ENCODE measurements around the gene MCC. TPM values are rescaled to one million over a fixed set of nuclear protein-coding genes. Genes with fewer than 3 reads are reported as not detected.

The MCC gene
- total RNA-seq, 2 experiments from 2014 or later: 4.0 to 4.1 TPM

- no peaks in the 10 kb centered on the region for H3K27me3 Mint-ChIP-seq
- CTCF ChIA-PET: interaction anchor here (1.1 kb wide), 1 partner anchor 278 kb away, joined by 3 read pairs; no protein-coding TSS in a partner anchor
- H3K4me3 Mint-ChIP-seq: no peak overlapping the region
- intact Hi-C loops (cut with micrococcal nuclease): no loop called here
- peaks cover 14% of the 10 kb centered on the region for H3K4me1 Mint-ChIP-seq (ENCODE audit: low read depth)
- H3K27ac Mint-ChIP-seq: no peak overlapping the region
- no peaks in the 10 kb centered on the region for H3K9me3 Mint-ChIP-seq
- no peak for DNase-seq
- POLR2A ChIA-PET: no interaction called here
- H3K36me3 Mint-ChIP-seq: no peaks in the 10 kb centered on the region
These were observed 213.3 kb downstream of the MCC start for GRCh38 chr5:113274836-113275414.

GRCh38 chr5:113273948-113274347, 214.3 kb downstream of the MCC start:
- CTCF ChIA-PET: no interaction called here
- intact Hi-C loops (cut with micrococcal nuclease): no loop called here
- DNase-seq: no peak
- H3K4me1 Mint-ChIP-seq (ENCODE audit: low read depth): peaks cover 21% of the 10 kb centered on the region
- no peak overlapping the region for H3K27ac Mint-ChIP-seq
- H3K9me3 Mint-ChIP-seq: no peaks in the 10 kb centered on the region
- H3K4me3 Mint-ChIP-seq: no peak overlapping the region
- H3K36me3 Mint-ChIP-seq: no peaks in the 10 kb centered on the region
- POLR2A ChIA-PET: no interaction called here
- no peaks in the 10 kb centered on the region for H3K27me3 Mint-ChIP-seq

- intact Hi-C loops (cut with micrococcal nuclease): no loop called here
- Mint-ChIP-seq H3K4me3 (no peak overlapping the region), H3K27ac (no peak overlapping the region), H3K9me3 (no peaks in the 10 kb centered on the region), H3K4me1 (ENCODE audit: low read depth) (peaks cover 16% of the 10 kb centered on the region), H3K36me3 (no peaks in the 10 kb centered on the region), H3K27me3 (no peaks in the 10 kb centered on the region)
- ChIA-PET POLR2A (no interaction called here), CTCF (no interaction called here)
- no peak for DNase-seq
These were observed 216.4 kb downstream of the MCC start for GRCh38 chr5:113271745-113272454.

GRCh38 chr5:113271015-113271414, 217.2 kb downstream of the MCC start:
- Mint-ChIP-seq H3K4me3 (no peak overlapping the region), H3K27ac (no peak overlapping the region), H3K27me3 (no peaks in the 10 kb centered on the region), H3K4me1 (ENCODE audit: low read depth) (peaks cover 16% of the 10 kb centered on the region), H3K36me3 (no peaks in the 10 kb centered on the region), H3K9me3 (no peaks in the 10 kb centered on the region)
- intact Hi-C loops (cut with micrococcal nuclease): no loop called here
- POLR2A ChIA-PET: no interaction called here
- no peak for DNase-seq
- CTCF ChIA-PET: no interaction called here

- H3K9me3 Mint-ChIP-seq: no peaks in the 10 kb centered on the region
- ChIA-PET CTCF (no interaction called here), POLR2A (no interaction called here)
- no peak overlapping the region for H3K4me3 Mint-ChIP-seq
- H3K27ac Mint-ChIP-seq: no peak overlapping the region
- no peaks in the 10 kb centered on the region for H3K27me3 Mint-ChIP-seq
- H3K36me3 Mint-ChIP-seq: no peaks in the 10 kb centered on the region
- no peak for DNase-seq
- H3K4me1 Mint-ChIP-seq (ENCODE audit: low read depth): peaks cover 16% of the 10 kb centered on the region
- intact Hi-C loops (cut with micrococcal nuclease): no loop called here
These were observed 218.2 kb downstream of the MCC start for GRCh38 chr5:113270086-113270485.

- POLR2A ChIA-PET: no interaction called here
These were observed 218.9 kb downstream of the MCC start for GRCh38 chr5:113269023-113269997.

GRCh38 chr5:113268232-113268631, 220.0 kb downstream of the MCC start:
- CTCF ChIA-PET: no interaction called here
- no peaks in the 10 kb centered on the region for H3K9me3 Mint-ChIP-seq

More at GRCh38 chr5:113269023-113269997, 218.9 kb downstream of the MCC start:
- Mint-ChIP-seq H3K4me3 (no peak overlapping the region), H3K9me3 (no peaks in the 10 kb centered on the region), H3K27ac (no peak overlapping the region), H3K27me3 (no peaks in the 10 kb centered on the region), H3K36me3 (no peaks in the 10 kb centered on the region), H3K4me1 (ENCODE audit: low read depth) (peaks cover 16% of the 10 kb centered on the region)
- no peak for DNase-seq
- intact Hi-C loops (cut with micrococcal nuclease): no loop called here
- CTCF ChIA-PET: no interaction called here

GRCh38 chr5:113267361-113267900, 220.8 kb downstream of the MCC start:
- DNase-seq: no peak
- ChIA-PET CTCF (no interaction called here), POLR2A (no interaction called here)
- H3K4me3 Mint-ChIP-seq: no peak overlapping the region
- intact Hi-C loops (cut with micrococcal nuclease): no loop called here
- H3K27ac Mint-ChIP-seq: no peak overlapping the region
- no peaks in the 10 kb centered on the region for H3K27me3 Mint-ChIP-seq
- no peaks in the 10 kb centered on the region for H3K36me3 Mint-ChIP-seq
- peaks cover 11% of the 10 kb centered on the region for H3K4me1 Mint-ChIP-seq (ENCODE audit: low read depth)
- no peaks in the 10 kb centered on the region for H3K9me3 Mint-ChIP-seq

More at GRCh38 chr5:113268232-113268631, 220.0 kb downstream of the MCC start:
- no peaks in the 10 kb centered on the region for H3K27me3 Mint-ChIP-seq
- no peak for DNase-seq
- intact Hi-C loops (cut with micrococcal nuclease): no loop called here
- H3K27ac Mint-ChIP-seq: no peak overlapping the region
- peaks cover 11% of the 10 kb centered on the region for H3K4me1 Mint-ChIP-seq (ENCODE audit: low read depth)
- POLR2A ChIA-PET: no interaction called here
- H3K4me3 Mint-ChIP-seq: no peak overlapping the region
- H3K36me3 Mint-ChIP-seq: no peaks in the 10 kb centered on the region

GRCh38 chr5:113266913-113267227, 221.4 kb downstream of the MCC start:
- Mint-ChIP-seq H3K4me3 (no peak overlapping the region), H3K9me3 (no peaks in the 10 kb centered on the region), H3K36me3 (no peaks in the 10 kb centered on the region), H3K4me1 (ENCODE audit: low read depth) (peaks cover 11% of the 10 kb centered on the region), H3K27me3 (no peaks in the 10 kb centered on the region), H3K27ac (no peak overlapping the region)
- intact Hi-C loops (cut with micrococcal nuclease): no loop called here
- DNase-seq: no peak
- CTCF ChIA-PET: no interaction called here
- POLR2A ChIA-PET: no interaction called here

GRCh38 chr5:113266227-113266912, 221.9 kb downstream of the MCC start:
- POLR2A ChIA-PET: no interaction called here
- no peaks in the 10 kb centered on the region for H3K36me3 Mint-ChIP-seq
- H3K4me3 Mint-ChIP-seq: no peak overlapping the region
- CTCF ChIA-PET: no interaction called here
- H3K27me3 Mint-ChIP-seq: no peaks in the 10 kb centered on the region
- DNase-seq: no peak
- H3K4me1 Mint-ChIP-seq (ENCODE audit: low read depth): peaks cover 11% of the 10 kb centered on the region
- H3K27ac Mint-ChIP-seq: no peak overlapping the region
- no peaks in the 10 kb centered on the region for H3K9me3 Mint-ChIP-seq
- intact Hi-C loops (cut with micrococcal nuclease): no loop called here

GRCh38 chr5:113265190-113265589, 223.1 kb downstream of the MCC start:
- DNase-seq: no peak
- intact Hi-C loops (cut with micrococcal nuclease): no loop called here
- ChIA-PET CTCF (no interaction called here), POLR2A (no interaction called here)
- Mint-ChIP-seq H3K27ac (no peak overlapping the region), H3K36me3 (no peaks in the 10 kb centered on the region), H3K4me1 (ENCODE audit: low read depth) (peaks cover 11% of the 10 kb centered on the region), H3K27me3 (no peaks in the 10 kb centered on the region), H3K9me3 (no peaks in the 10 kb centered on the region), H3K4me3 (no peak overlapping the region)

- Mint-ChIP-seq H3K27me3 (no peaks in the 10 kb centered on the region), H3K4me3 (no peak overlapping the region), H3K36me3 (no peaks in the 10 kb centered on the region), H3K9me3 (no peaks in the 10 kb centered on the region), H3K27ac (no peak overlapping the region), H3K4me1 (ENCODE audit: low read depth) (peaks cover 3% of the 10 kb centered on the region)
- ChIA-PET CTCF (no interaction called here), POLR2A (no interaction called here)
- DNase-seq: no peak
- intact Hi-C loops (cut with micrococcal nuclease): no loop called here
These were observed 224.2 kb downstream of the MCC start for GRCh38 chr5:113264046-113264445.

All from activated CD4-positive, alpha-beta memory T cell treated with anti-CD3 and anti-CD28 coated beads for 36 hours (primary cell).